ENCODE measurements around the gene BSX.

- TF ChIP-seq GATA3 (IDR thresholded peaks at IDR 0.05; ENCODE audit: low read depth, low read length) (no peak), GATA2 (IDR thresholded peaks at IDR 0.05; ENCODE audit: low read depth, low read length) (no peak)
Measured at GRCh38 chr11:122938557-122938956, 43.1 kb downstream of the BSX start.
